ENCODE results near the gene TMEM17.

TMEM17 gene

DNA sequence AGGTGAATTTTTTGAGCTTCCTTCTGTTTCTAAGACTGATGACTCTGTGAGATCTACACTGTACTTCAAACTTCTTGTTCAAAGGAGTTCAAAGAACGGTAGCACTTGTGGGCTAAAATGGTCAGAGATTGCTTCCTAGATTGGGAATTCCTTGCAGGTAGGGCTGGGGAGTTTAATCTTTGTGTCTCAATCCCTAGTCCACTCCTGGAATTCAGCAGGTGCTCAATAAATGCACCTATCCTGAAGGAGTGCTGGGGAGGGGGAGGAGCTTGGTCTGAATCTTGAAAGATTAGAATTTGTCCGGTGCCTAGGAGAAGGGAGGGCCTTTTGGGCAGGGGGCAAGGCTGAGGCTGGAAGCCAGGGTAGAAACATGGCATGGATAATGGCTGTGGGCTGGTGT lies 34.6 kb downstream of the TMEM17 start:
- no peak for DNase-seq

- no peak for DNase-seq
Measured at GRCh38 chr2:62469548-62469947, 36.4 kb downstream of the TMEM17 start.

GRCh38 chr2:62469114-62469513 lies 36.9 kb downstream of the TMEM17 start:
- DNase-seq = no peak

- DNase-seq = no peak
Measured at GRCh38 chr2:62467475-62468321, 38.3 kb downstream of the TMEM17 start.

GRCh38 chr2:62467100-62467474 lies 38.9 kb downstream of the TMEM17 start:
- no peak for DNase-seq

DNA sequence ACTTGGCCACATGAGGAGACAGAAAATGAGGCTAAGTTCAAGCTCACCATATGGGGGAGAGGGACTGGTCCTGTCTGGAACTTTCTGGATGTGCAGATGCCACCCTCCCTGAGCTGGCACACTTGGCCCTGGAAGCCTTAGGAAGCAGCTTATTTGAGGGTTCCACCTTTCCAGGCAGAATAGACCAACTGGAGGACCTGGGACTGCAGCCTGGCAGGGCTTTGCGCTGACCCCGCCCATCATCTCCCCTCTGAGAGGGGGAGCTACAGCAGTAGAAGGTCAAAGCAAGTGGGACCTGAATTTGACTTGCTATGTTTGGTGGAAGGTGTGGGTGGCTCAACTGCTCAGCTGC lies 39.5 kb downstream of the TMEM17 start:
- no peak for DNase-seq

- DNase-seq = no peak
Measured at GRCh38 chr2:62465741-62466502, 40.1 kb downstream of the TMEM17 start.

DNA sequence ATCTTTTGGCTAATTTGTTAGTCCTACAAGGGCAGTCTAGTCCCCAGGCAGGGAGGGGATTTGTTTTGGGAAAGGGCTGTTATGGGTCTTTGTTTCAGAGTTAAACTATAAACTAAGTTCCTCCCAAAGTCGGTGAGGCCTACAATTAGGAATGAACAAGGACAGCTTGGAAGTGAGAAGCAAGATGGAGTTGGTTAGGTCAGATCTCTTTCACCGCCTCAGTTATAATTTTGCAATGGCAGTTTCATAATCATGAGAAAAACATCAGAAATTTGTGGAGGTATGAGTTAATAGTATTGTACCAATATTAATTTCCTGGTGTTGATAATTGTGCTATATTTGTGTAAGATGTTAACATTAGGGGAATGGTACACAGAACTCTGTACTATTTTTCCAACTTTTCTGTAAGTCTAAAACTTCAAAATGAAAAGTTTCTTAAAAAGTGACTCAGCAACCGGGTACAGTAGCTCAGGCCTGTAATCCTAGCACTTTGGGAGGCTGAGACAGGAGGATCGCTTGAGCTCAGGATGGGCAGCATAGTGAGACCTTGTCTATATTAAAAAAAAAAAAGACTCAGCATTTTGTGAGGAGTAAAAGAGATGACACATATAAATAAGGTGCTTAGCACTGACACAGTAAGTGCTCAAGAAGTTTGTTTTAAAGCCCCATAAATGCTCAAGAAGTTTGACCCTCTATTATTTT lies 40.8 kb downstream of the TMEM17 start:
- no peak for DNase-seq

DNA sequence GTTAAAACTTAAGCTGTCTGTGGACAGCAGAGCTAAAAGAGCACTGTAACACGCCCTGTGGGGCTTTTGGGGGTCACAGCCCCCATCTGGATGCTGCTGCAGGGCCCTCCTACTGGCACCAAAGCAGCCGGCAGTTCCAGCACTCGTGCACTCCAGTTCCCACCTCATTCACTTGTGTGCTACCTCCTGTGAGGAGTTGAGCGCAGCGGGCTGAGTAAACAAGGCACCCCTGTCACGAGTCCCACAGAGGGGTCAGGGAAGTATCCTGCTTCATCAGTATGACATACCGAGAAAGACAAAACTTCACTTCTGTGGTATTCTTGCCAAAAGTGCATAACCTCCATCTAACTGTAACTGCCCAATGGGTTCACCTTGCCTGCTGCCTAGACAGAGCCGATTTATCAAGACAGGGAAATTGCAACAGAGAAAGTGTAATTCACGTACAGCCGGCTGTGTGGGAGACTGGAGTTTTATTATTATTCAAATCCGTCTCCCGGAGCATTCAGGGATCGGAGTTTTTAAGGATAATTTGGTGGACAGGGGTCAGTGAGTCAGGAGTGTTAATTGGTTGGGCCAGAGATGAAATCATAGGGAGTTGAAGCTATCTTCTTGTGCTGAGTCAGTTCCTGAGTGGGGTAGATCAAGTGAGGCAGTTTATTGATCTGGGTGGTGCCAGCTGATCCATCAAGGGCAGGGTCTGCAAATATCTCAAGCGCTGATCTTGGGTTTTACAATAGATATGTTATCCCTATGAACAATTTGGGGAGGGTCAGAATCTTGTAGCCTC lies 41.6 kb downstream of the TMEM17 start:
- DNase-seq = no peak

DNA sequence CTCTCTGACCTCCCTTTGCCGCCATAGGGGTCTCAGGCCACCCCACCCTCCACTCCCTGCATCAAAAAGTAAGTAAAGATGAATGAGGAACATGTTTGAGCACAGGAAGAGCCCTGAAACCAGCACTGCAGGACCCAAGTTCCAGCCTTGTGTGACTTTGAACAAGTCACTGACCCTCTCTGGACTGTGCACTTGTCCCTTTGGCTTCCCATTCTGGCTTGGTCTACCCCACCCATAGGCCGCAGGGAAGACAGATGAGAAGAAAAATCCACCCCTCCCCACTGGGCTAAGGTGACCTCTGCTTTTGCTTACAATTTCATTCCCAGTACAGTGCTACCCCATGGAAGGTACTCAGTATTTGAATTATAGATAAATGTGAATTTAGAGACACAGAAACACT lies 43.8 kb downstream of the TMEM17 start:
- no peak for DNase-seq

DNA sequence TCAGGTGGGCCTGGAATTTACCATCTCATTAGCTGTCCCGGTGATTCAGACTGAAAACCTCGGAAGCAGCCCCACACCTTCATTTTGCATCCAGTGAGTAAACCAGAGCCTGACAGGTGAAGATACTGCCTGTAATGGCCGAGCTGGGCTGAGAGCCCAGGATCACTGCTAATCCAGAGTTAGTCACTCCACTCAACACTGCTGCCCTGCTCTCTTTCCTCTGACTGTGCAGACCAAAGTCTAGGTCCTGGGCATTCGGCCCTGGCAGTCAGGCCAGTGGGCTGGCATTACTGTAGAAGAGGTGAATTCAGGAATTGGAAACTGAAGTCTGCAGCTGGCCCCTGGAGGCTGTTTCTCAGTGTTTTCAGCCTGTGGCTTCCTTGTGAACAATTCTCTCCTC lies 44.3 kb downstream of the TMEM17 start:
- DNase-seq = no peak

DNA sequence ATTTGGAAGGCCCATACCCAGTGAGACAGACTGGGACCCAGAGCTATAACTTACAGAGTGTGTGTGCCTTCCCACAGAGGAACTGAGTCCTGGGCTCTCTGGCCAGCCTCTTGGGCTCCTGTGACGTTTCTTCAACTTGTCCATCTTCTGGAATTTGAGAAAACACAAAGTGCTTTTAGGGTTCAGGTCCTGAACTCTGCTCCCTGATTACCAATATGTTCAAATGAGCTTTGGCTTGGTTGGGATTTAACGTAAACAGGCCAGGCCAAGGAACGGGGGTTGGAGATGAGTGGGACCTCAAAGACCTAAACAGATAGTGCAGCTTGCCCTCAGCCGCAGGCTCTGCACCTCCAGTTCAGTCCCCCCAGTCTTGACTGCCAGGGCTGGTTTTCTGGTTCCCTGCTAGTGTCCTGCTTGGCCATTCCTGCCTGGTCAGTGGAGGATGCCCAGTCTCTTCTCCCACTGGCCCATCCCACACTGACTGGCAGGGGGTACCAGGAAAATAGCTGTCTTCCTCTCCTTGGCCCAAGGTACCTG lies 44.9 kb downstream of the TMEM17 start:
- no peak for DNase-seq

GRCh38 chr2:62460175-62460574 lies 45.8 kb downstream of the TMEM17 start:
- no peak for DNase-seq

DNA sequence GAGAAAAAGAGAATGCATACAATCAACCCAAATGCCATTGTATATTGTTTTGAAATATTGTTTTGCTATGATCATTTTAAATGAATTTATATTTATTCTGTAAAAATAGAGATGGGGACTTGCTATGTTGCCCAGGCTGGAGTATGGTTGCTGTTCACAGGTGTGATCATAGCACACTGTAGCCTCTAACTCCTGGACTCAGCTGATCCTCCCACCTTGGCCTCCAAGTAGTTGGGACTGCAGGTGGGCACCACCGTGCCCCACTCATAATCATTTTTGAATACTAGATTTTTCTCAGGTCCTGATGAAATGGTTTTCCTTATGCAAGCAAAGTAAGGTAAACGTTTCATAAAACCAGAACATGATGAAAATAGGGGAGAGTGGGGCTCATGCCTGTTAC lies 46.3 kb downstream of the TMEM17 start:
- DNase-seq = no peak

DNA sequence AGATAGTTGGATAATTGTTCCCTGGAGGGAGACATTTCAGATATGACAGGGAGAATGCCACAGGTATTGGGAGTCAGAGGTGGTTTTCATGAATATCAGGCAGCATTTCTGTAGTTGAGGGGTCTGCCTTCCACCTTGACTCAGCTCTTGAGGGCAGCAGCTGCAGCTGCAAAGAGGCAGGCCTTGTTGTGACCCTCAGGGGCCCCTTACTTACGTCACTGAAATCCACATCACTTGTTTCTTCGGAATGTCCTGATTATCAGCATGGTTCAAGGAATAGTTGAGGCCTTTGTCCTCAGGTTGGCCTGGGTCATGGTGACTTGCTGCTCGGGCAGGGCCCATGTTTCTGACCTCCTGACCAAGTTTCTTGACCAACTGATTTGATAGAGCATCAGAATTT lies 46.9 kb downstream of the TMEM17 start:
- no peak for DNase-seq

GRCh38 chr2:62458671-62459081 lies 47.3 kb downstream of the TMEM17 start:
- no peak for DNase-seq

GRCh38 chr2:62458206-62458641 lies 47.8 kb downstream of the TMEM17 start:
- no peak for DNase-seq

DNA sequence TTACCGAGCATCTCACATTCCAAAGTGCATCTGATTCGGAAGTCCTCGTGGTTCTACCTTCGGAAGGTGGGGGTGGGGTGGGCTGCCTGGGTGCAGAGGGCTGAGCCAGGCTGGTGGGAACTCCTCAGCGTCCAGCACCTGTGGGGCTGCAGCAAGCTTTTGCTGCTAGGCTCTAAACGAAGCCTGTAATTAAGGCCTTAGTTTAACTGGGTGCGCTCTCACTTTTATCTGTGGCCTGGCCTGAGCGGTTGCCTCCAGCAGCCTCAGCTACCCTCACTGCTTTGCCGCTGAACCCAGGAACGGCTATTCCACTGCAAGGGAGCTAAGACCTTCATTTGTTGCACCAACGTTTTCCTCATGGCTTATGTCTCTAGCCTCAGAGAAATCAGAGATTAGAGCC lies 48.4 kb downstream of the TMEM17 start:
- no peak for DNase-seq

- DNase-seq = peak; percentile 33
Measured at GRCh38 chr2:62456721-62457539, 49.1 kb downstream of the TMEM17 start.

DNA sequence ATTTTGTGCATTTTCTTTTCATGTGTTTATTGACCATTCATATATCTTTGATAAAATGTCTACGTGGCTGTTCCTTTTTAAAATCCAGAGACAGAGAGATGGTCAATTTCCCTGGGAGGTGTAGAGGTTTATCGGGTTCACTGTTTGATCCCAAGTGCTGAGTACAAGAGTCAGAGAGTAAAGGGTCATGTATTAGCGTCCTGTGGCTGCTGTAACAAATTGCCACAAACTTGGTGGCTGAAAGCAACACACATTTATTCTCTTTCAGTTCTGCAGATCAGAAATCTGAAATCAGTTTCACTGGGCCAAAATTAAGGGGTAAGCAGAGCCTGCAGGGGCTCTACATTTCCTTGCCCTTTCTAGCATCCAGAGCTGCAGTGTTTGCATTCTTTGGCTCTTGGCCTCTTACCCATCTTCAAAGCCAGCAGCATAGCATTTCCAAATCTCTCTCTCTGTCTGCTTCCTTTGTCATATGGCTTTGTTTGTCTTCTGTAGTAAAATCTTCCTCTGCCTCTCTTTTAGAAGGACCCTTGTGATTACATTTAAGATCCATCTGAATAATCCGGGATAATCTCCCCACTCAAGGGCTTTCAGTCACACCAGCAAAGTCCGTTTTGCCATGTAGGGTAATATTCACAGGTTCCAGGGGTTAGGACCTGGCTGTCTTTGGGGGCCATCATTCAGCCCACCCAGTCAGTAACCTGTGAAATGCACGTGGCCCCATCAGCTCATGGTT lies 49.9 kb downstream of the TMEM17 start:
- no peak for DNase-seq

DNA sequence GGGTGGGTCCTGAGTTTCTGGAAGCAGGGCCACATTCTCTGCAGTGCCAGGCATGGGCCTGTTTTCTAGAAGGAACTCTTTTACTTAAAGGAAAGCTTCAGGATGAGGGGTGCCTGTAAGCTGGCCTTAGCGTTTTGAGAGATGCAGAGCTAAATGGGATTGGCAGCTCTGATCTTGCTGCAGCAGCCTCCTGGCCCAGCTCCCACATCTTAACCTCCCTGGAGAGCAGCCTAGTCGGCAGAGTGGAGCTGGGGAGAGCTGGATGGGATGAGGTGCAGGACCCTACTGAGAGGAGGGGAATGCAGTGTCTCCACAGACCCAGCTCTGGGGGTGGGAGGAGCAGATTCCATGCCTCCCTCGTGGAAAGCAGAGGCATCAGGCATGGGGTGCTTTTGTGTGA lies 52.0 kb downstream of the TMEM17 start:
- DNase-seq = no peak
